ENCODE measurements around the gene CACNA2D3. TPM values are rescaled to one million over a fixed set of nuclear protein-coding genes. Genes with fewer than 3 reads are reported as not detected.

The CACNA2D3 gene
- total RNA-seq, 1 donor from 2014 or later, result 2.5 TPM

GRCh38 chr3:55089211-55089610 is 966.9 kb downstream of the CACNA2D3 start:
- no peaks in the 10 kb centered on the region for H3K4me1 Mint-ChIP-seq (ENCODE audit: unreplicated experiment)
- no peak for TF ChIP-seq CTCF (conservative IDR thresholded peaks at IDR 0.05)
- DNase-seq (ENCODE audit: extremely low spot score, unreplicated experiment), result no peak
- peaks cover 3% of the 10 kb centered on the region for H3K9me3 Mint-ChIP-seq
- H3K27me3 Mint-ChIP-seq, result peaks cover 23% of the 10 kb centered on the region
- H3K27ac Mint-ChIP-seq, result no peak overlapping the region
- H3K36me3 Mint-ChIP-seq, result no peaks in the 10 kb centered on the region
- H3K4me3 Mint-ChIP-seq, result no peak overlapping the region

GRCh38 chr3:55090291-55090690 is 967.9 kb downstream of the CACNA2D3 start:
- DNase-seq (ENCODE audit: extremely low spot score, unreplicated experiment), result no peak
- H3K4me3 Mint-ChIP-seq, result no peak overlapping the region
- H3K9me3 Mint-ChIP-seq, result peaks cover 3% of the 10 kb centered on the region
- no peak for TF ChIP-seq CTCF (conservative IDR thresholded peaks at IDR 0.05)
- H3K27me3 Mint-ChIP-seq, result peaks cover 19% of the 10 kb centered on the region
- H3K4me1 Mint-ChIP-seq (ENCODE audit: unreplicated experiment), result no peaks in the 10 kb centered on the region
- H3K36me3 Mint-ChIP-seq, result no peaks in the 10 kb centered on the region
- no peak overlapping the region for H3K27ac Mint-ChIP-seq

GRCh38 chr3:55090746-55091145 is 968.4 kb downstream of the CACNA2D3 start:
- H3K9me3 Mint-ChIP-seq, result peaks cover 5% of the 10 kb centered on the region
- no peak overlapping the region for H3K27ac Mint-ChIP-seq
- no peak overlapping the region for H3K4me3 Mint-ChIP-seq
- H3K36me3 Mint-ChIP-seq, result no peaks in the 10 kb centered on the region
- TF ChIP-seq CTCF (conservative IDR thresholded peaks at IDR 0.05), result no peak
- DNase-seq (ENCODE audit: extremely low spot score, unreplicated experiment), result no peak
- peaks cover 19% of the 10 kb centered on the region for H3K27me3 Mint-ChIP-seq
- H3K4me1 Mint-ChIP-seq (ENCODE audit: unreplicated experiment), result no peaks in the 10 kb centered on the region

- Mint-ChIP-seq H3K36me3 (no peaks in the 10 kb centered on the region), H3K9me3 (peaks cover 10% of the 10 kb centered on the region), H3K27me3 (peaks cover 14% of the 10 kb centered on the region), H3K27ac (no peak overlapping the region), H3K4me1 (ENCODE audit: unreplicated experiment) (no peaks in the 10 kb centered on the region), H3K4me3 (no peak overlapping the region)
- no peak for TF ChIP-seq CTCF (conservative IDR thresholded peaks at IDR 0.05)
- DNase-seq (ENCODE audit: extremely low spot score, unreplicated experiment), result no peak
These were observed 969.3 kb downstream of the CACNA2D3 start for GRCh38 chr3:55091381-55092225.

GRCh38 chr3:55094676-55095075 is 972.3 kb downstream of the CACNA2D3 start:
- no peak overlapping the region for H3K4me3 Mint-ChIP-seq
- H3K27me3 Mint-ChIP-seq, result no peaks in the 10 kb centered on the region
- H3K27ac Mint-ChIP-seq, result no peak overlapping the region
- DNase-seq (ENCODE audit: extremely low spot score, unreplicated experiment), result no peak
- TF ChIP-seq CTCF (conservative IDR thresholded peaks at IDR 0.05), result no peak
- H3K4me1 Mint-ChIP-seq (ENCODE audit: unreplicated experiment), result no peaks in the 10 kb centered on the region
- peaks cover 17% of the 10 kb centered on the region for H3K9me3 Mint-ChIP-seq
- no peaks in the 10 kb centered on the region for H3K36me3 Mint-ChIP-seq
